HG02840 (cell line): ENCODE data around the gene PRSS53.
A peak's percentile ranks its signal among the peaks of the same experiment; 100 is the strongest.

Experiments used
- ATAC-seq: cut with Tn5 transposase; IDR thresholded peaks from one replicate; pipeline ENCODE4 v1.9.1; 2021; ENCODE audit warnings: mild to moderate bottlenecking, moderate library complexity, moderate number of reproducible peaks; ENCODE audit not compliant: unreplicated experiment, low FRiP score

Gene PRSS53

GRCh38 chr16:31099860-31100638, 11.3 kb upstream of the PRSS53 start:
- ATAC-seq, result no peak

GRCh38 chr16:31094424-31095120, 5.8 kb upstream of the PRSS53 start, which contains the start of gene VKORC1:
Gene VKORC1, minus strand, starts transcription at chr16:31094797. Its CDS starts 68 bp downstream, at chr16:31094729.
- ATAC-seq, result peak; percentile 73

DNA sequence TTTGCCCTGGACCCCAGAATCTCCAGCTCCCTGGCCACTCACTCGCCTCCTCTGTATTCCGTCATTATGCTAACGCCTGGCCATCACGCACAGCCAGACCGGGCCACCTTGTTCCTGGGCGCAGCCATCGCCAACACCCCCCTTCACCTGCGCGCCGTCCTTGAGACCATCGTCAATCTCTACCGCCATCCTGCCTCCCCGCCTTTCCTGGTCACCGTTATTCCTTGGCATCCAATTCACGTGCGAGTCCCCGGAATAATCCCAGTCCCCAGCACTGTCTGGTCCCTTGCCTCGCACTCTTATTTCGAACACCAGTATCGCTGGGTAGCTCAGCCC, 5.3 kb upstream of the PRSS53 start:
- ATAC-seq, result no peak

GRCh38 chr16:31093132-31093703, 4.5 kb upstream of the PRSS53 start:
- ATAC-seq, result no peak

DNA sequence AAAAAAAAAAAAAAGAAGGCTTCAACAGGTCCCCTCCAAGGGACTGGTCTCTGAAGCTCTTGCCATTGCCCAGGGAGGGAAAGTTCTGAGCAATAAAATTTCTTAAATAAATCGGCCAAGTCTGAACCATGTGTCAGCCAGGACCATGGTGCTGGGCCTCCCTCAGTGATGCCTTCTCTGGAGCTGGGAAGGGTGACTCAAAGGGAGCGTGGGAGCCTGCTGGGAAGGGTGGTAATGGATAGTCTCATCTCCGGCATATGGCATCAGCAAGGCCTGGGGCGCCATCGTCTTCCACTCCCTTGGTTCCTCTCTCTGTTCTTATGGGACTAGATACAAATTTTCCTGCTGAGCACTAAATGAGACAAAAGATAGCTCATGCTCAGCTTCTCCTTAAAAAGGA, 3.6 kb upstream of the PRSS53 start:
- ATAC-seq, result no peak

GRCh38 chr16:31090540-31090939, 1.8 kb upstream of the PRSS53 start:
- ATAC-seq, result no peak

GRCh38 chr16:31089199-31089598, 456 bp upstream of the PRSS53 start:
- no peak for ATAC-seq

DNA sequence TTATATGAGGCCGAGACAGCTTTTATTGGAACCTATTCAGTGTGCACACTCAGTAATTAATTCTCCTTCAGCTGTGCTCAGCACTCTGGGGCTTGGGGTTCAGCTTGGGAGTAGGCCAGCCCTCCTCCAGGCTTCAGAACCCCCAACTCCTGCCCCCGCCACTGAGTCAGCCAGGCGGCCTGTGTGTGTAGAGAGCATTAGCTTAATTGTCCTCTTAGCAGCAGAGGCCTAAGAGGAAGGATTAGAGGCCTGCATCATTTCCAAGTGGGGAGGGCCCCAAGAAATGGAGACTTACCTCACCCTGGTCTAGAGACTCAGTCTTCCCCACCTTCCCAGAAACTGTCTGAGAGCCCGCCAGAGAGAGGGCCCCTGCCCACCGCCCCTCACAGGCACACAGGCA, 772 bp downstream of the PRSS53 start:
- no peak for ATAC-seq

- no peak for ATAC-seq
Observed at GRCh38 chr16:31087481-31087880, 1.3 kb downstream of the PRSS53 start.

DNA sequence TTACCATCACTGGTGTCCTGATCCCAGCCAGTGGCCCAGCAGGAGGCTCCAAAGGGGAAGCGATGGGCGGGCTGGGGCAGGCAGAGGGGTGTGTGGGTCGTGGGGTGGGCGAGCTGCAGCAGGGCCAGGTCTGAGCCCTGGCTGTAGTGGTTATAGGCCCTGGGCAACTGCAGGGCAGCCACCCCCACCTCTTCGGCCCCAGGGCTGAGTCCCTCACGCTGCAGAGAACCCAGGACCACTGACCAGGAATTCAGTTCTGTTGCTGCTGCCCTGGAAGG, 2.2 kb downstream of the PRSS53 start:
- ATAC-seq, result no peak

DNA sequence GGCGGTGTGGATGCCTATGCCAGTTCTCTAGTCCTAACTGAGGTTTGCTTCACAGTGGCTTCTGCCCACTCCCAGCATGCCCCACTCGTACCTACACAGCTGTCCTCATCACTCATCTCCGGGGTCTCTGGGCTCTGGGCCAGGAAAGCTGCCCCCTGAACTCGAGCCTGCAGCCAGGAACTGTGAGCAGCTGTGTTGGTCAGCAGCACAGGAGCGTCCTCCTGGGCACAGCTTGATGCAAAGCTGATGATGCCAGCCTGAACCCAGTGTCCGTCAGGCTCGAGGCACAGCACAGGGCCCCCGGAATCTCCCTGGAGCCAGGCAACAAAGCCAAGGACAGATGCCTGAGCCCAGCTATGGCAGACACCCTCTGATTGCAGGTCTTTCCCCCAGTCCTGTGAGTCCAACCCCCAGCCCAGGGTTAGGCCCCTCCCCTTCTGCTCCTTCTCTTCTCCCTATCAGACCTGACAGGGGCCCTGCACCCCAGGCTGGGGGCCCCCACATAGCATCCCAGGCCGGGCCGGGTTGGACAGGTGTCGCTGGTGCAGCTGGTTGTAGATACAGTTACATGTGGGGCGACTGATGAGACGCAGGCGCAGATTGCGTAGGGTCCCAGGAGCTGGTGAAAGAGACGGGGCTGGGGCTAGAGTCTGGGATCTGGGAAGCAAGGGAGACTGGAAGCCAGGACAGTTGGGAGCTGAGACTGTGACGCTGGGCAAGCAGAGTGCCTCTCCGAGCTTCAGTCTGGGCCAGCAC, 2.7 kb downstream of the PRSS53 start:
- no peak for ATAC-seq

DNA sequence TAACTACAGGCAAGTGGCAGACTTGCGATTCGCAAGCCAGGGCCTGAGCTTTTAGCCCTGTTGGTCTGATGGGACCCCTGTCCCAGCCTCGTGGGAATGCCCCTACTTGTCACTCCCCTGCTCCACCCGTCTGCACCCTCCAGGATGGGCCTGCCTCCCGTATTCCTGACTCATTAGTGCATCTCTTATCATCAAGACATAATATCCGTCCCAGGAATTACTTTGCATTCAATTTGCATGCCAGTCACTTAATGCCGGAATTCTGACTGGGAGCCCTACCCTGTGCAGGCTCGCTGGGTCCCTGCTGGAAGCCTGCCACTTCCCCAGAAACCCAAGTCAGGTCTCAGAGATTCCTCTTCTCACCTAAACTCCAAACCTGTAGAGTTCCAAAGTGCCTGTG, 3.3 kb downstream of the PRSS53 start:
- ATAC-seq, result no peak

DNA sequence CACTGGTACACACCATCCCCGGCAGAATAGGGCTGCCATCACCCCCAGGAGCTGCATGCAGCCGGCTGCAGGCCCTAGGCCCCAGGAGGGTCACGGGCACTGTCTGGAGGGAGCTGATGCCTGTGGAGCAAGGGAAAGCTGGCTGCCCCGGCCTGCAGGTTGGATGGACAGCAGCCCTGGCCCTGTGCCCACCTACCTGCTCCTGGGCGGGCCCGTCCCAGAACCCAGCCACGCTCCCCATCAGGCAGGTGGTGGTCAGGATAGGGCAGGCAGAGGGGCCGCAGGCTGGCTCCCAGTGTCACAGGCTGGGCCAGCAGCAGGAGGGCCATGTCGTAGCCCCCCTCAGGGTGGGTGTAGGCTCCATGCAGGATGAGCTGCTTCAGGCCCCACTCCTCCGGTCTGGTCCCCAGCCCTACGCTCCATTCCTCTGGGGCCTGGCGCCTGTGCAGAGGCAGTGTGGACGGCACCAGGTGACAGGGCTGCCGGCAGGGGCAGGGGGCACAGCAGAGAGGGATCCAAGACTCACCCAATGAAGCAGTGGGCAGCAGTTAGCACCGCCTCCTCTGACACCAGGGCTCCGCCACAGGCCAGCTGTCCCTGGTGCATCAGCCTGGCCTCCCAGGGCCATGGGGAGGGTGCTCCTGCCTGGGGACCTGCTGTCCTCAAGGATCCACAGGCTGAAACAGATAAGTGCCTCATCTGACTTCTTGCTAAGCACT, 4.0 kb downstream of the PRSS53 start:
- no peak for ATAC-seq

DNA sequence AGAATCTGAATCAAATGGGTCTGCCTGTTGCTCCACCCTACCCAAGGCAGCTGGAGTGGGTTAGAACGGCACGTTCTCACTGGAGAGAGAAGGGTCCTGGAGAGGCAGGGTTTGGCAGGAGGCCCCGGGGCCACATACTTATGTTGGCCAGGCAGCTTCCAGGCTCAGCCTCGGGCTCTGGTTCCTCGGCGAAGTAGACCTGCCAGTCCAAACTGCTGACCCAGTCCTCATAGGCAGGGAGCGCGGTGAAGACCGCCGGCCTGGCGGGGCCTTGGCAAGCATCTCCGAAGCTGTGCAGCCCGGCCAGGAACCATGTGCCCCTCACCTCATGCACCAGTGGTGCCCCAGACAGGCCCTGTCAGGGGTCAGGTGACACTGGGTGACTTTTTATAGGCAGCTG, 4.8 kb downstream of the PRSS53 start:
- no peak for ATAC-seq

DNA sequence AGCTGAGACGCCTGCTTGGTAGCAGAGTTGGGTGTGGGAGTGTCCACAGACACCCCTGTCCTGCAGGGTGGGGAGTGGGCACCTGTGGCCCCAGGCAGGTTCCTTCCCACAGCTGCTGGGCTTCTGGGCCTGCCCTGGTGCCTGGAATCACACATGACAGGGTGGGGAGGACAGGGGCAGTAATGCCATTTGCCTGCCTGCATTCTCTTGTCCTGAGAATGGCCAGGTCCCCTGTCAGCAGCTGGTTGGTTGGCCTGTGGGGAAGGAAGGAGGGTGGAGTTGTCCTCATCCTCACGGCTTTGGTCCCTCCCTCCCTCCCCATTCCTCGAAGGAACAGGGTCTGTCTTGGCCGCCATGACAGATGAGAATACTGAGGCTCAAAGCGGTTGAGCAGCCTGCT, 5.2 kb downstream of the PRSS53 start:
- ATAC-seq, result no peak

GRCh38 chr16:31083081-31083480, 5.7 kb downstream of the PRSS53 start:
- no peak for ATAC-seq

- no peak for ATAC-seq
Observed at GRCh38 chr16:31082368-31083045, 6.2 kb downstream of the PRSS53 start.

- ATAC-seq, result no peak
Observed at GRCh38 chr16:31081428-31082351, 7.1 kb downstream of the PRSS53 start.
